Common myeloid progenitor, CD34-positive (primary cell): ENCODE measurements around the gene PLEKHH3.

ENCODE experiments used
- CTCF ChIA-PET: fragments of 350-600 bp; sonication (Branson Sonifier 250); formaldehyde crosslinking; loops from one replicate; lab custom pipeline; 2021; ENCODE audit warnings: antibody characterized with exemption; lab: Charles Lee
- POLR2A ChIA-PET: fragments of 350-600 bp; sonication (Branson Sonifier 250); formaldehyde crosslinking; loops from one replicate; lab custom pipeline; 2021; ENCODE audit warnings: antibody characterized with exemption; lab: Charles Lee
- DNase-seq, 3 donors: peaks; one replicate each; pipeline versions ENCODE4 v3.0.0 to v3.0.0-alpha.2; 2013
- H3K27ac ChIP-seq, 2 experiments: 1 replicate in 1 of 2; 2 replicates in 1 of 2; pipeline ENCODE4 v1.7.0; 2013; ENCODE audit warnings: inconsistent platforms in 2 of 2, low read length in 2 of 2, mild to moderate bottlenecking in 2 of 2, low read depth in 1 of 2, moderate library complexity in 1 of 2; ENCODE audit not compliant: severe bottlenecking in 2 of 2, insufficient read depth in 1 of 2, poor library complexity in 1 of 2
- H3K27me3 ChIP-seq, 5 experiments: replicated peaks in 2 of 5; 1 replicate in 3 of 5; 2 replicates in 2 of 5; pipeline versions ENCODE4 v1.6.1 to v1.7.0; 2013; ENCODE audit warnings: low read length in 4 of 5, mild to moderate bottlenecking in 2 of 5, moderate library complexity in 2 of 5, inconsistent platforms in 1 of 5; ENCODE audit not compliant: insufficient read depth in 5 of 5, control insufficient read depth in 4 of 5
- H3K36me3 ChIP-seq, 4 experiments: 1 replicate in 2 of 4; 2 replicates in 2 of 4; pipeline versions ENCODE4 v1.6.1 to v1.7.0; 2013; ENCODE audit warnings: low read length in 3 of 4, control low read depth in 1 of 4, mild to moderate bottlenecking in 1 of 4; ENCODE audit not compliant: control insufficient read depth in 4 of 4, insufficient read depth in 4 of 4
- H3K4me1 ChIP-seq, 4 experiments: 1 replicate in 3 of 4; 2 replicates in 1 of 4; pipeline versions ENCODE4 v1.6.1 to v1.7.1; 2013; ENCODE audit warnings: low read length in 3 of 4, mild to moderate bottlenecking in 3 of 4, control low read depth in 1 of 4, inconsistent platforms in 1 of 4, moderate library complexity in 1 of 4; ENCODE audit not compliant: control insufficient read depth in 4 of 4, insufficient read depth in 4 of 4; ENCODE audit errors: control extremely low read depth in 1 of 4
- H3K4me3 ChIP-seq, 7 experiments: 1 replicate in 4 of 7; 2 replicates in 3 of 7; pipeline versions ENCODE4 v1.5.1 to v1.7.0; 2013; ENCODE audit warnings: mild to moderate bottlenecking in 7 of 7, low read length in 6 of 7, moderate library complexity in 6 of 7, inconsistent platforms in 2 of 7, low read depth in 2 of 7, control low read depth in 1 of 7; ENCODE audit not compliant: insufficient read depth in 4 of 7, control insufficient read depth in 1 of 7; ENCODE audit errors: extremely low read depth in 1 of 7
- H3K9me3 ChIP-seq, 5 experiments: 1 replicate in 4 of 5; 2 replicates in 1 of 5; pipeline versions ENCODE4 v1.6.1 to v1.7.1; 2013; ENCODE audit warnings: low read length in 4 of 5, mild to moderate bottlenecking in 2 of 5, inconsistent platforms in 1 of 5, low read depth in 1 of 5, moderate library complexity in 1 of 5; ENCODE audit not compliant: control insufficient read depth in 4 of 5, insufficient read depth in 2 of 5; ENCODE audit errors: control extremely low read depth in 1 of 5
- WGBS: methylation state at CpG from one replicate; pipeline ENCODE4 v1.1.5; 2013; ENCODE audit not compliant: insufficient coverage; 5-methylcytosine and 5-hydroxymethylcytosine counted together

The PLEKHH3 gene

GRCh38 chr17:42690596-42690995 is 13.8 kb upstream of the PLEKHH3 start:
- ChIA-PET POLR2A (interaction anchor here (0.6 kb wide), 1 partner anchor 48 kb away, joined by 5 read pairs; no protein-coding TSS in a partner anchor), CTCF (interaction anchor here (0.7 to 1.1 kb wide), 2 partner anchors 9 to 48 kb away, joined by 3 read pairs; no protein-coding TSS in a partner anchor)
- no peak overlapping the region for H3K4me3 ChIP-seq
- DNase-seq, result no peak
- H3K27ac ChIP-seq, result no peak overlapping the region
- H3K36me3 ChIP-seq, result peaks cover 0 to 2% (median 0%) of the 10 kb centered on the region in 4 experiments
- peaks cover 0 to 12% (median 2%) of the 10 kb centered on the region in 5 experiments for H3K27me3 ChIP-seq
- WGBS, result 98% methylated on average over 8 of the region's 10 CpGs
- H3K4me1 ChIP-seq, result no peaks in the 10 kb centered on the region
- no peaks in the 10 kb centered on the region for H3K9me3 ChIP-seq

GRCh38 chr17:42687707-42688320 is 11.0 kb upstream of the PLEKHH3 start:
- 96% methylated on average over 23 of the region's 27 CpGs for WGBS
- Histone ChIP-seq H3K27ac (no peak overlapping the region), H3K27me3 (peaks cover 0 to 36% (median 14%) of the 10 kb centered on the region in 5 experiments), H3K9me3 (no peaks in the 10 kb centered on the region), H3K4me3 (no peak overlapping the region), H3K4me1 (peaks cover 0 to 14% (median 9%) of the 10 kb centered on the region in 4 experiments), H3K36me3 (peaks cover 0 to 2% (median 0%) of the 10 kb centered on the region in 4 experiments)
- CTCF ChIA-PET, result interaction anchor here (1.7 kb wide), 1 partner anchor 109 kb away, joined by 4 read pairs; no protein-coding TSS in a partner anchor
- no peak for DNase-seq
- POLR2A ChIA-PET, result no interaction called here

- DNase-seq, result no peak
- no peak overlapping the region for H3K4me3 ChIP-seq
- no peaks in the 10 kb centered on the region for H3K9me3 ChIP-seq
- WGBS, result 96% methylated on average over 25 of the region's 32 CpGs
- no peaks in the 10 kb centered on the region for H3K36me3 ChIP-seq
- CTCF ChIA-PET, result interaction anchor here (1.7 kb wide), 1 partner anchor 108 kb away, joined by 4 read pairs; no protein-coding TSS in a partner anchor
- no peak overlapping the region for H3K27ac ChIP-seq
- POLR2A ChIA-PET, result no interaction called here
- peaks cover 4 to 25% (median 19%) of the 10 kb centered on the region in 4 experiments for H3K4me1 ChIP-seq
- H3K27me3 ChIP-seq, result peaks cover 0 to 48% (median 17%) of the 10 kb centered on the region in 5 experiments
Measured at GRCh38 chr17:42686520-42687128, 9.8 kb upstream of the PLEKHH3 start.

GRCh38 chr17:42685831-42686230 is 9.0 kb upstream of the PLEKHH3 start:
- CTCF ChIA-PET, result interaction anchor here (1.4 kb wide), 1 partner anchor 80 kb away, joined by 3 read pairs; no protein-coding TSS in a partner anchor

GRCh38 chr17:42684929-42685556 is 8.2 kb upstream of the PLEKHH3 start:
- DNase-seq, result no peak
- WGBS, result 96% methylated on average over 49 of the region's 50 CpGs
- ChIA-PET POLR2A (no interaction called here), CTCF (interaction anchor here (1.4 to 1.9 kb wide), 2 partner anchors 16 to 79 kb away, joined by 3 to 4 read pairs; no protein-coding TSS in a partner anchor)
- Histone ChIP-seq H3K36me3 (no peaks in the 10 kb centered on the region), H3K27me3 (peaks cover 0 to 57% (median 21%) of the 10 kb centered on the region in 5 experiments), H3K4me3 (no peak overlapping the region), H3K27ac (no peak overlapping the region), H3K4me1 (peaks cover 4 to 37% (median 29%) of the 10 kb centered on the region in 4 experiments), H3K9me3 (no peaks in the 10 kb centered on the region)

More at GRCh38 chr17:42685831-42686230, 9.0 kb upstream of the PLEKHH3 start:
- POLR2A ChIA-PET, result no interaction called here
- Histone ChIP-seq H3K27me3 (peaks cover 0 to 51% (median 15%) of the 10 kb centered on the region in 5 experiments), H3K4me1 (peaks cover 4 to 30% (median 24%) of the 10 kb centered on the region in 4 experiments), H3K36me3 (no peaks in the 10 kb centered on the region), H3K4me3 (no peak overlapping the region), H3K9me3 (no peaks in the 10 kb centered on the region), H3K27ac (no peak overlapping the region)
- WGBS, result 94% methylated on average over 11 of the region's 14 CpGs
- DNase-seq, result no peak

GRCh38 chr17:42683407-42684034 is 6.7 kb upstream of the PLEKHH3 start:
- WGBS, result 14% methylated on average over 20 of the region's 25 CpGs
- H3K27ac ChIP-seq, result no peak overlapping the region
- peak overlapping the region in 5 of 7 experiments; percentile 15 to 61 (median 49) for H3K4me3 ChIP-seq
- peak in 2 of 3 donors; percentile 66 to 67 for DNase-seq
- H3K36me3 ChIP-seq, result no peaks in the 10 kb centered on the region
- ChIA-PET CTCF (interaction anchor here (0.6 to 1.9 kb wide), 7 partner anchors 10 to 648 kb away, joined by 3 to 8 read pairs (median 6); partner anchors contain the start of gene PSMC3IP), POLR2A (interaction anchor here (1.0 kb wide), 1 partner anchor 9 kb away, joined by 4 read pairs; no protein-coding TSS in a partner anchor)
- peaks cover 6 to 51% (median 39%) of the 10 kb centered on the region in 4 experiments for H3K4me1 ChIP-seq
- no peaks in the 10 kb centered on the region for H3K9me3 ChIP-seq
- H3K27me3 ChIP-seq, result peaks cover 0 to 55% (median 21%) of the 10 kb centered on the region in 5 experiments
